ENCODE data around the gene KIRREL1. TPM values are rescaled to one million over a fixed set of nuclear protein-coding genes. Genes with fewer than 3 reads are reported as not detected.

KIRREL1 gene
- total RNA-seq, 1 experiment from 2014 or later, result 211 TPM

- TF ChIP-seq EZH2 (IDR thresholded peaks at IDR 0.05; ENCODE audit: borderline replicate concordance, low read depth, low read length, poor library complexity, severe bottlenecking), result no peak
- TF ChIP-seq CTCF (conservative IDR thresholded peaks at IDR 0.05; ENCODE audit: low read depth, low read length), result no peak
- no peak for DNase-seq (ENCODE audit: low spot score)
- no peak overlapping the region for H3K4me3 ChIP-seq (ENCODE audit: low read depth, low read length, poor library complexity, severe bottlenecking)
- no peaks in the 10 kb centered on the region for H3K27me3 ChIP-seq (replicated peaks; ENCODE audit: insufficient read depth, low read depth, low read length, poor library complexity)
- CTCF ChIA-PET, result no interaction called here
- H3K36me3 ChIP-seq (ENCODE audit: insufficient read depth, low read length, poor library complexity, severe bottlenecking), result peaks cover 29% of the 10 kb centered on the region
- peaks cover 97% of the 10 kb centered on the region for H3K4me1 ChIP-seq (ENCODE audit: insufficient read depth, low read length, poor library complexity, severe bottlenecking)
- H3K9me3 ChIP-seq (ENCODE audit: low read depth, low read length, poor library complexity, severe bottlenecking), result no peaks in the 10 kb centered on the region
- BruUV-seq (replicated peaks), result no TSS peak
- intact Hi-C loops (cut with micrococcal nuclease; ENCODE audit: unreplicated experiment), result no loop called here
- peak overlapping the region; percentile 78 for H3K27ac ChIP-seq (ENCODE audit: low read depth, low read length, poor library complexity, severe bottlenecking)
- POLR2A ChIA-PET (ENCODE audit: low non-redundant PET), result no interaction called here
Observed at GRCh38 chr1:158008630-158009029, 15.2 kb downstream of the KIRREL1 start.

- peaks cover 97% of the 10 kb centered on the region for H3K4me1 ChIP-seq (ENCODE audit: insufficient read depth, low read length, poor library complexity, severe bottlenecking)
- H3K27ac ChIP-seq (ENCODE audit: low read depth, low read length, poor library complexity, severe bottlenecking), result peak overlapping the region; percentile 78
- no peaks in the 10 kb centered on the region for H3K27me3 ChIP-seq (replicated peaks; ENCODE audit: insufficient read depth, low read depth, low read length, poor library complexity)
- TF ChIP-seq EZH2 (IDR thresholded peaks at IDR 0.05; ENCODE audit: borderline replicate concordance, low read depth, low read length, poor library complexity, severe bottlenecking) (no peak), CTCF (conservative IDR thresholded peaks at IDR 0.05; ENCODE audit: low read depth, low read length) (no peak)
- ChIA-PET CTCF (interaction anchor here (0.9 kb wide), 1 partner anchor 9 kb away, joined by 4 read pairs; no protein-coding TSS in a partner anchor), POLR2A (ENCODE audit: low non-redundant PET) (no interaction called here)
- no peak overlapping the region for H3K4me3 ChIP-seq (ENCODE audit: low read depth, low read length, poor library complexity, severe bottlenecking)
- no peaks in the 10 kb centered on the region for H3K9me3 ChIP-seq (ENCODE audit: low read depth, low read length, poor library complexity, severe bottlenecking)
- no peak for DNase-seq (ENCODE audit: low spot score)
- BruUV-seq (replicated peaks), result no TSS peak
- H3K36me3 ChIP-seq (ENCODE audit: insufficient read depth, low read length, poor library complexity, severe bottlenecking), result peaks cover 27% of the 10 kb centered on the region
- intact Hi-C loops (cut with micrococcal nuclease; ENCODE audit: unreplicated experiment), result no loop called here
Observed at GRCh38 chr1:158011714-158012113, 18.3 kb downstream of the KIRREL1 start.

GRCh38 chr1:158013840-158014730 is 20.6 kb downstream of the KIRREL1 start:
- Histone ChIP-seq H3K36me3 (ENCODE audit: insufficient read depth, low read length, poor library complexity, severe bottlenecking) (peaks cover 27% of the 10 kb centered on the region), H3K4me1 (ENCODE audit: insufficient read depth, low read length, poor library complexity, severe bottlenecking) (peaks cover 97% of the 10 kb centered on the region), H3K27ac (ENCODE audit: low read depth, low read length, poor library complexity, severe bottlenecking) (no peak overlapping the region), H3K4me3 (ENCODE audit: low read depth, low read length, poor library complexity, severe bottlenecking) (no peak overlapping the region), H3K9me3 (ENCODE audit: low read depth, low read length, poor library complexity, severe bottlenecking) (no peaks in the 10 kb centered on the region), H3K27me3 (replicated peaks; ENCODE audit: insufficient read depth, low read depth, low read length, poor library complexity) (no peaks in the 10 kb centered on the region)
- intact Hi-C loops (cut with micrococcal nuclease; ENCODE audit: unreplicated experiment), result no loop called here
- DNase-seq (ENCODE audit: low spot score), result no peak
- CTCF ChIA-PET, result interaction anchor here (0.6 kb wide), 1 partner anchor 24 kb away, joined by 4 read pairs; no protein-coding TSS in a partner anchor
- no TSS peak for BruUV-seq (replicated peaks)
- TF ChIP-seq CTCF (conservative IDR thresholded peaks at IDR 0.05; ENCODE audit: low read depth, low read length) (no peak), EZH2 (IDR thresholded peaks at IDR 0.05; ENCODE audit: borderline replicate concordance, low read depth, low read length, poor library complexity, severe bottlenecking) (no peak)
- POLR2A ChIA-PET (ENCODE audit: low non-redundant PET), result interaction anchor here (0.6 to 0.7 kb wide), 2 partner anchors 20 to 1263 kb away, joined by 4 to 7 read pairs; partner anchors contain the start of gene HDGF
